Measurements from ENCODE around the gene NME9. TPM values are rescaled to one million over a fixed set of nuclear protein-coding genes. Genes with fewer than 3 reads are reported as not detected.
"Not testable (repeated sequence)": the region's sequence is repeated elsewhere in the genome, so short reads cannot be mapped to it uniquely, and the experiment has no call there.

Gene NME9
- total RNA-seq, result 1 to 10 TPM in 2 of 5 experiments, under 1 TPM in 2, not detected in 1; 0.69 to 2.0 (median 1.2) TPM
- under 1 TPM; 0.52 to 0.71 TPM for polyA plus RNA-seq
- 0.40 reads per million for total RNA-seq

- no peaks in the 10 kb centered on the region for H3K9me3 Mint-ChIP-seq
- Histone ChIP-seq H3K27me3 (ENCODE audit: control insufficient read depth in 2 of 2, insufficient read depth in 2 of 2, low read length in 2 of 2) (no peaks in the 10 kb centered on the region), H3K9me3 (ENCODE audit: control insufficient read depth in 2 of 3, low read length in 3 of 3) (no peaks in the 10 kb centered on the region), H3K27ac (ENCODE audit: low read depth, low read length) (peak within 1 kb of the TSS; percentile 86), H3K4me3 (ENCODE audit: low read length) (peak within 1 kb of the TSS; percentile 78), H3K4me1 (ENCODE audit: control insufficient read depth in 2 of 2, insufficient read depth in 2 of 2, low read length in 2 of 2) (peaks cover 5 to 8% of the 10 kb centered on the region in 2 donors), H3K36me3 (ENCODE audit: control insufficient read depth in 2 of 3, insufficient read depth in 3 of 3, low read length in 3 of 3) (peaks cover 0 to 3% (median 0%) of the 10 kb centered on the region in 3 experiments)
- intact Hi-C loops (cut with micrococcal nuclease), result loop anchor here (1.0 to 5.0 kb wide), 14 partner anchors 17 to 1577 kb away; partner anchors contain the start of genes ARMC8 (in 2 of the 2), DBR1 (in 2 of the 2), CEP70 (in 1 of the 2) and COPB2 (in 1 of the 2)
- CTCF ChIA-PET, result interaction anchor here (0.6 to 1.5 kb wide), 5 partner anchors 12 to 143 kb away, joined by 3 to 6 read pairs (median 3); no protein-coding TSS in a partner anchor
- no peaks in the 10 kb centered on the region for H3K36me3 Mint-ChIP-seq
- POLR2A ChIA-PET, result interaction anchor here (0.8 kb wide), 1 partner anchor 142 kb away, joined by 4 read pairs; no protein-coding TSS in a partner anchor
- H3K27me3 Mint-ChIP-seq, result peaks cover 0 to 10% (median 0%) of the 10 kb centered on the region in 5 donors
- peak within 1 kb of the TSS; percentile 91 to 99 (median 97) for H3K4me3 Mint-ChIP-seq
- ATAC-seq (peak; percentile 95), DNase-seq (peak; percentile 79 to 91 (median 86))
- peaks cover 12 to 40% (median 36%) of the 10 kb centered on the region in 7 donors for H3K4me1 Mint-ChIP-seq
- peak within 1 kb of the TSS; percentile 85 to 98 (median 94) for H3K27ac Mint-ChIP-seq
Measured at GRCh38 chr3:138329127-138329983, at the start of gene NME9. NME9 (minus strand) TSS chr3:138329851; CDS start chr3:138329335, 516 bp downstream.

- CTCF ChIA-PET, result no interaction called here
- no peaks in the 10 kb centered on the region for H3K4me1 ChIP-seq (ENCODE audit: control insufficient read depth in 2 of 2, insufficient read depth in 2 of 2, low read length in 2 of 2)
- no peaks in the 10 kb centered on the region for H3K36me3 Mint-ChIP-seq
- peaks cover 0 to 6% (median 0%) of the 10 kb centered on the region in 5 donors for H3K27me3 Mint-ChIP-seq
- H3K4me3 ChIP-seq (ENCODE audit: low read length), result no peak overlapping the region
- H3K27ac ChIP-seq (ENCODE audit: low read depth, low read length), result no peak overlapping the region
- no peaks in the 10 kb centered on the region for H3K9me3 ChIP-seq (ENCODE audit: control insufficient read depth in 2 of 3, low read length in 3 of 3)
- intact Hi-C loops (cut with micrococcal nuclease), result no loop called here
- H3K36me3 ChIP-seq (ENCODE audit: control insufficient read depth in 2 of 3, insufficient read depth in 3 of 3, low read length in 3 of 3), result no peaks in the 10 kb centered on the region
- no peak overlapping the region for H3K4me3 Mint-ChIP-seq
- H3K27ac Mint-ChIP-seq, result no peak overlapping the region
- POLR2A ChIA-PET, result no interaction called here
- DNase-seq (no peak), ATAC-seq (no peak)
- H3K4me1 Mint-ChIP-seq, result no peaks in the 10 kb centered on the region
- H3K9me3 Mint-ChIP-seq, result no peaks in the 10 kb centered on the region
- no peaks in the 10 kb centered on the region for H3K27me3 ChIP-seq (ENCODE audit: control insufficient read depth in 2 of 2, insufficient read depth in 2 of 2, low read length in 2 of 2)
Measured at GRCh38 chr3:138378990-138379389, 49.3 kb upstream of the NME9 start.

GRCh38 chr3:138378331-138378730, 48.7 kb upstream of the NME9 start:
- ATAC-seq (no peak), DNase-seq (no peak)
- POLR2A ChIA-PET, result no interaction called here
- H3K4me1 Mint-ChIP-seq, result no peaks in the 10 kb centered on the region
- Histone ChIP-seq H3K4me1 (ENCODE audit: control insufficient read depth in 2 of 2, insufficient read depth in 2 of 2, low read length in 2 of 2) (no peaks in the 10 kb centered on the region), H3K27ac (ENCODE audit: low read depth, low read length) (no peak overlapping the region), H3K27me3 (ENCODE audit: control insufficient read depth in 2 of 2, insufficient read depth in 2 of 2, low read length in 2 of 2) (no peaks in the 10 kb centered on the region), H3K36me3 (ENCODE audit: control insufficient read depth in 2 of 3, insufficient read depth in 3 of 3, low read length in 3 of 3) (no peaks in the 10 kb centered on the region), H3K4me3 (ENCODE audit: low read length) (no peak overlapping the region), H3K9me3 (ENCODE audit: control insufficient read depth in 2 of 3, low read length in 3 of 3) (no peaks in the 10 kb centered on the region)
- H3K27me3 Mint-ChIP-seq, result peaks cover 0 to 4% (median 0%) of the 10 kb centered on the region in 5 donors
- H3K4me3 Mint-ChIP-seq, result no peak overlapping the region
- no peak overlapping the region for H3K27ac Mint-ChIP-seq
- no peaks in the 10 kb centered on the region for H3K36me3 Mint-ChIP-seq
- CTCF ChIA-PET, result no interaction called here
- intact Hi-C loops (cut with micrococcal nuclease), result no loop called here
- no peaks in the 10 kb centered on the region for H3K9me3 Mint-ChIP-seq

- Mint-ChIP-seq H3K27me3 (peaks cover 0 to 4% (median 0%) of the 10 kb centered on the region in 5 donors), H3K27ac (no peak overlapping the region), H3K4me3 (no peak overlapping the region), H3K9me3 (no peaks in the 10 kb centered on the region), H3K4me1 (no peaks in the 10 kb centered on the region), H3K36me3 (no peaks in the 10 kb centered on the region)
- Histone ChIP-seq H3K4me1 (ENCODE audit: control insufficient read depth in 2 of 2, insufficient read depth in 2 of 2, low read length in 2 of 2) (no peaks in the 10 kb centered on the region), H3K36me3 (ENCODE audit: control insufficient read depth in 2 of 3, insufficient read depth in 3 of 3, low read length in 3 of 3) (no peaks in the 10 kb centered on the region), H3K9me3 (ENCODE audit: control insufficient read depth in 2 of 3, low read length in 3 of 3) (no peaks in the 10 kb centered on the region), H3K4me3 (ENCODE audit: low read length) (no peak overlapping the region), H3K27ac (ENCODE audit: low read depth, low read length) (no peak overlapping the region), H3K27me3 (ENCODE audit: control insufficient read depth in 2 of 2, insufficient read depth in 2 of 2, low read length in 2 of 2) (no peaks in the 10 kb centered on the region)
- intact Hi-C loops (cut with micrococcal nuclease), result no loop called here
- CTCF ChIA-PET, result no interaction called here
- POLR2A ChIA-PET, result no interaction called here
- no peak for DNase-seq
- ATAC-seq, result no peak
Measured at GRCh38 chr3:138377804-138378203, 48.2 kb upstream of the NME9 start.

- H3K9me3 ChIP-seq (ENCODE audit: control insufficient read depth in 2 of 3, low read length in 3 of 3); H3K9me3 Mint-ChIP-seq; H3K4me3 ChIP-seq (ENCODE audit: low read length); H3K27ac Mint-ChIP-seq; H3K4me1 ChIP-seq (ENCODE audit: control insufficient read depth in 2 of 2, insufficient read depth in 2 of 2, low read length in 2 of 2); H3K36me3 ChIP-seq (ENCODE audit: control insufficient read depth in 2 of 3, insufficient read depth in 3 of 3, low read length in 3 of 3); H3K36me3 Mint-ChIP-seq; POLR2A ChIA-PET; intact Hi-C loops (cut with micrococcal nuclease); H3K4me3 Mint-ChIP-seq; H3K4me1 Mint-ChIP-seq; ATAC-seq; H3K27me3 Mint-ChIP-seq; H3K27me3 ChIP-seq (ENCODE audit: control insufficient read depth in 2 of 2, insufficient read depth in 2 of 2, low read length in 2 of 2); DNase-seq; CTCF ChIA-PET; H3K27ac ChIP-seq (ENCODE audit: low read depth, low read length): not testable (repeated sequence)
Measured at GRCh38 chr3:138377212-138377611, 47.6 kb upstream of the NME9 start.

GRCh38 chr3:138376663-138377062, 47.0 kb upstream of the NME9 start:
- no peak for DNase-seq
- H3K9me3 ChIP-seq (ENCODE audit: control insufficient read depth in 2 of 3, low read length in 3 of 3), result no peaks in the 10 kb centered on the region
- POLR2A ChIA-PET, result no interaction called here
- H3K27ac ChIP-seq (ENCODE audit: low read depth, low read length), result no peak overlapping the region
- no peaks in the 10 kb centered on the region for H3K9me3 Mint-ChIP-seq
- H3K4me1 Mint-ChIP-seq, result no peaks in the 10 kb centered on the region
- no peaks in the 10 kb centered on the region for H3K4me1 ChIP-seq (ENCODE audit: control insufficient read depth in 2 of 2, insufficient read depth in 2 of 2, low read length in 2 of 2)
- H3K4me3 Mint-ChIP-seq, result no peak overlapping the region
- CTCF ChIA-PET, result interaction anchor here (0.7 kb wide), 1 partner anchor 197 kb away, joined by 3 read pairs; no protein-coding TSS in a partner anchor
- H3K27me3 ChIP-seq (ENCODE audit: control insufficient read depth in 2 of 2, insufficient read depth in 2 of 2, low read length in 2 of 2), result no peaks in the 10 kb centered on the region
- H3K27ac Mint-ChIP-seq, result no peak overlapping the region
- H3K4me3 ChIP-seq (ENCODE audit: low read length), result no peak overlapping the region
- H3K36me3 Mint-ChIP-seq, result no peaks in the 10 kb centered on the region
- ATAC-seq, result no peak
- no peaks in the 10 kb centered on the region for H3K36me3 ChIP-seq (ENCODE audit: control insufficient read depth in 2 of 3, insufficient read depth in 3 of 3, low read length in 3 of 3)
- intact Hi-C loops (cut with micrococcal nuclease), result no loop called here
- H3K27me3 Mint-ChIP-seq, result peaks cover 0 to 6% (median 3%) of the 10 kb centered on the region in 5 donors

Data from naive thymus-derived CD4-positive, alpha-beta T cell (primary cell).